Smooth muscle cell of trachea (primary cell): ENCODE results near the gene SLC66A2. TPM values are rescaled to one million over a fixed set of nuclear protein-coding genes. Genes with fewer than 3 reads are reported as not detected.

Source experiments
- total RNA-seq: library from RNA; depleted of rRNA; stranded (reverse); fragments of >200 nt; gene quantifications from 2 replicates; pipeline ENCODE4 v1.2.1, GENCODE V29; 2014

Gene SLC66A2
- 40.3 and 64.3 TPM in 2 replicates for total RNA-seq

GRCh38 chr18:79951545-79952455 lies at the start of gene SLC66A2:
Gene SLC66A2, minus strand, starts transcription at chr18:79951653. Its CDS starts 727 bp downstream, at chr18:79950926.

DNA sequence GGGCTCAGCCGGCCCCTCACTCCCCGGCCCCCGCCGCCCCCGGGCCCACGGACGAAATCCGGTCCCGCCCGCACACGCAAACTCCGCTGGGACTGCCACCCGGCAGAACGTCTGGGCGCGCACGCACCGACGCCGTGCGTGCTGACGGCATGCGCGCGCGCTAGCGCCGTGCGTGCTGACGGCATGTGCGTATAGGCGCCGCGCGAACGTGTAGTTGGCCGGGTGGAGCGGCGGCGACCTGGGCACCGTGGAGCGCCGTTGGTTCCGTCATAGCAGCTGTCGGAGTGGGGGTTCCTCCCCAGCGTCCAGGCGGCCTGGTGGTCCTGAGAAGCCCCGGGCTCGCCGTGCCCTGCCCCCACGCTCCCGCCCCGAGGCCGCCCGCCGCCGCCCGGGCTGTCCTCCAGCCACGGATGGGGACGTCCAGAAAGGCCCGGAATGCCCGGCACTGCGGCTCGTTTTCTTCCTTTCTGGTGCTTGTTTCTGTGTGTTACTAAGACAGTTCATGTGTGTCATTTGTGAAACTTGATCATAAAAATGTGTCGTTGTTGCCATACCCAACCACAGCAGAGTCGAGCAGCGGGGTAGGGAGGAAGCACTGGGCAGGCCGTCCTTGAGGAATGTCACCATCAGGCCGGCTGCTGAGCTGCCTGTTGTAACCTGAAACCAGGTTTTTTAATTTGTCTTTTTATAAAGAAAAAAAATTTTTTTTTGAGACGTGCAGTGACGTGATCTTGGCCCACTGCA lies 37.2 kb upstream of the SLC66A2 start, which contains the start of gene TXNL4A:
Gene TXNL4A (minus strand): TSS at position 113 of the 744 bp plus-strand sequence. CDS start 171 bp downstream, outside the sequence.

DNA sequence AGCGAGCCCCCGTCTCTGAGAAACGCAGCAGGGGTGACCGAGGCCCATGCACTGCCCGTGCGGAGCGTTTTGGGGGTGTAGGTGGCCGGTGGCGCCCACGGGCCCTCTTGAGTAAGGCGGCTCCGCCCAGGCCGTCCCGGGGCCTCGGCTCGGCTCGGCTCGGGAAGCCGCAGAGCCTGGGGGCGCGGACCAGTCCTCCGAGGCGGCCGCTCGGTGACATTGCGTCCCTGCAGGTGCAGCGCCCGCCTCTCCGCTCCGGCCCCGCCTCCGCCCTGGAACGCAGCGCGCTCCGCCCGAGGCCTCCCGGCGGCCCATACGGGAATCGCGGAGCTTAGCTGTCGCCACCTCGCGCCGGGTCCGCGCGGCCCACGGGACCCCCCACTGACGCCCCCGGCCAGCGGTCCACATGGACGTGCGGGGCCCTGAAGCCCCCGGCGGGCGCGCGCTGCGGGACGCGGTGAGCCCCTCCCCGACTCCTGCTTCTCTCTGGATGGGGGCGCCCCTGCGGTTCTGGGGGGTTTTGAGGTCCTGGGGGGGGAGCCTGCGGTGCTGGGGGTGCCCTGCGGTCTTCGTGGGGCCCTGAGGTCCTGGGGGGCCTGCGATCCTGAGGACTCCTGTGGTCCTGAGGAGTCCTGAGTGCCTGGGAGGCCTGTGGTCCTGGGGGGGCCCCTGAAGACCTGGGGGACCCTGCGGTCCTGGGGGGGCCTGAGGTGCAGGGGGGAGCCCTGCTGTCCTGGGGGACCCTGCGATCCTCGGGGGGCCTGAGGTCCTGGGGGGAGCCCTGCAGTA lies 13.1 kb upstream of the SLC66A2 start, which contains the start of gene HSBP1L1:
Gene HSBP1L1 (plus strand): TSS at position 314 of the 789 bp plus-strand sequence. CDS start 93 bp downstream, at position 407.

Other genes starting within 250 kb of the SLC66A2 start
- 0.73 and 3.3 TPM in 2 replicates for gene KCNG2, start 153.7 kb downstream of the SLC66A2 start, total RNA-seq
- 4.0 and 5.8 TPM in 2 replicates for gene HSBP1L1, start 13.0 kb upstream of the SLC66A2 start, total RNA-seq
- 30.3 and 58.5 TPM in 2 replicates for gene TXNL4A, start 36.9 kb upstream of the SLC66A2 start, total RNA-seq
- gene RBFA, start 82.8 kb upstream of the SLC66A2 start, total RNA-seq, result 23.7 and 29.4 TPM in 2 replicates
- 16.9 and 22.4 TPM in 2 replicates for gene ADNP2, start 157.6 kb upstream of the SLC66A2 start, total RNA-seq